CD4-positive, alpha-beta memory T cell (primary cell): Measurements from ENCODE around the gene LHX4. TPM values are rescaled to one million over a fixed set of nuclear protein-coding genes. Genes with fewer than 3 reads are reported as not detected.

Experiments used
- CTCF ChIA-PET: fragments of 350-600 bp; sonication (Branson Sonifier 250); formaldehyde crosslinking; loops from one replicate; lab custom pipeline; 2021; ENCODE audit warnings: inconsistent platforms; ENCODE audit not compliant: partially characterized antibody; lab: Charles Lee
- POLR2A ChIA-PET: fragments of 350-600 bp; sonication (Branson Sonifier 250); formaldehyde crosslinking; loops from one replicate; lab custom pipeline; 2021; ENCODE audit not compliant: partially characterized antibody; lab: Charles Lee
- DNase-seq, 5 donors: peaks; one replicate each; pipeline versions ENCODE4 v3.0.0 to v3.0.0-alpha.2; 2020 to 2022; ENCODE audit warnings: mixed read lengths in 1 of 5
- H3K27ac ChIP-seq: one replicate; pipeline ENCODE4 v1.7.0; 2013; ENCODE audit warnings: low read depth, low read length
- H3K27me3 ChIP-seq: 2 replicates; pipeline ENCODE4 v1.7.0; 2013; ENCODE audit warnings: mild to moderate bottlenecking, low read length, moderate library complexity; ENCODE audit not compliant: insufficient read depth
- H3K36me3 ChIP-seq: 2 replicates; pipeline ENCODE4 v1.7.0; 2013; ENCODE audit warnings: mild to moderate bottlenecking, low read length, moderate library complexity; ENCODE audit not compliant: insufficient read depth
- H3K4me1 ChIP-seq: 2 replicates; pipeline ENCODE4 v1.7.0; 2013; ENCODE audit warnings: mild to moderate bottlenecking, low read length, moderate library complexity; ENCODE audit not compliant: insufficient read depth
- H3K4me3 ChIP-seq, 2 donors: one replicate each; pipeline ENCODE4 v1.7.0; 2013; ENCODE audit warnings: low read length in 2 of 2, mild to moderate bottlenecking in 1 of 2
- H3K9me3 ChIP-seq, 2 donors: one replicate each; pipeline ENCODE4 v1.7.0; 2013; ENCODE audit warnings: low read length in 2 of 2, control low read depth in 1 of 2; ENCODE audit not compliant: control insufficient read depth in 1 of 2
- H3K27ac Mint-ChIP-seq, 7 donors: one replicate each; pipeline ENCODE4 v1.8.0; 2020 to 2021; ENCODE audit warnings: mixed read lengths in 7 of 7, mild to moderate bottlenecking in 6 of 7, inconsistent platforms in 3 of 7, moderate library complexity in 3 of 7
- H3K27me3 Mint-ChIP-seq, 2 donors: one replicate each; pipeline ENCODE4 v1.8.0; 2020 to 2021; ENCODE audit warnings: mixed read lengths in 2 of 2
- H3K36me3 Mint-ChIP-seq, 2 donors: one replicate each; pipeline ENCODE4 v1.8.0; 2020 to 2021; ENCODE audit warnings: mixed read lengths in 2 of 2, inconsistent platforms in 1 of 2, mild to moderate bottlenecking in 1 of 2
- H3K4me1 Mint-ChIP-seq, 4 donors: one replicate each; pipeline ENCODE4 v1.8.0; 2020 to 2021; ENCODE audit warnings: mixed read lengths in 4 of 4, mild to moderate bottlenecking in 1 of 4
- H3K4me3 Mint-ChIP-seq, 8 donors: one replicate each; pipeline ENCODE4 v1.8.0; 2020 to 2021; ENCODE audit warnings: mixed read lengths in 8 of 8, mild to moderate bottlenecking in 7 of 8, moderate library complexity in 6 of 8, inconsistent platforms in 3 of 8
- H3K9me3 Mint-ChIP-seq, 8 donors: one replicate each; pipeline ENCODE4 v1.8.0; 2020 to 2021; ENCODE audit warnings: mixed read lengths in 8 of 8, mild to moderate bottlenecking in 5 of 8, inconsistent platforms in 3 of 8, moderate library complexity in 1 of 8
- intact Hi-C: fragments of 100-400 bp; cut with micrococcal nuclease; formaldehyde crosslinking; loops from one replicate; pipeline ENCODE4 v1.15.1; 2023
- polyA plus RNA-seq, 2 donors: library from polyadenylated mRNA; unstranded; fragments of 300-500 nt; fragmentation: Illumina TruSeq; gene quantifications; one replicate each; pipeline ENCODE4 v1.2.3, GENCODE V29; 2021
- total RNA-seq, 2 experiments: library from RNA; stranded (reverse); gene quantifications; one replicate each; pipeline ENCODE4 v1.2.3, GENCODE V29; 2021

The LHX4 gene
- total and polyA plus RNA-seq, 4 experiments from 2014 or later = 0.25 TPM; not detected in 3

DNA sequence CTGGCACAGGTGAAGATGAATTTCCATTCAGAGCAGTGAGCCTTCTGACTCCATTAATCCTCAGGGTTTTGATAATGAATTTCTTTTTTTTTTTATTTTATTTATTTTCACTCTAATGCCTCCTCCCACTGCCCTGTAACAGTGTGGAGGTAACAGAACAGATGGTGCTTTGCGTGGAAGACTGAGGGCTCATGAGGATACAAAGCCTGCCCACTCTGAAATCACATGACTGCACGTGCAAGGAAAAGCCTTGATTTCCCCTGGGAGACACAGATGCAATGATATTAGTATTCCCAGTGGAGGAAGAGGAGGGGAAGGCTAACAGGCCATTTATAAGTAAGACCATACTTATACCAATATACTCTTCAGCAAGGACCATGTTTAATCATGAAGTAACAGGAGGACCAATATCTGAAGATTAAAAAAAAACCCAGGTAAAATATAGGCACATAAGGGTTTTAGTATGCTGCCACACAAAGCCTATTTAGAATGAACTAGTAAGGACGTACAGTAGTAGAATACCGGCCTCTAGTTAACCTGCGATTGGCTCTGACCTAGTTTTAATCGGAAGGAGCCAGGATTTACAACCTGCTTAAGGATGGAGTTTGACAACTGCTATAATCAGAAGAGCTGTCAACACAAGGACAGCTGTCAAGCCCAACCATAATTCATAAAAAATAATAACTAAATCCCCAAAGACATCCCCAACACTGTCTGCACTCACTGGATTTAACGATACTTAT, 69.6 kb downstream of the LHX4 start:
- no peaks in the 10 kb centered on the region for H3K9me3 ChIP-seq
- peaks cover 8 to 18% of the 10 kb centered on the region in 2 donors for H3K36me3 Mint-ChIP-seq
- intact Hi-C loops = no loop called here

DNA sequence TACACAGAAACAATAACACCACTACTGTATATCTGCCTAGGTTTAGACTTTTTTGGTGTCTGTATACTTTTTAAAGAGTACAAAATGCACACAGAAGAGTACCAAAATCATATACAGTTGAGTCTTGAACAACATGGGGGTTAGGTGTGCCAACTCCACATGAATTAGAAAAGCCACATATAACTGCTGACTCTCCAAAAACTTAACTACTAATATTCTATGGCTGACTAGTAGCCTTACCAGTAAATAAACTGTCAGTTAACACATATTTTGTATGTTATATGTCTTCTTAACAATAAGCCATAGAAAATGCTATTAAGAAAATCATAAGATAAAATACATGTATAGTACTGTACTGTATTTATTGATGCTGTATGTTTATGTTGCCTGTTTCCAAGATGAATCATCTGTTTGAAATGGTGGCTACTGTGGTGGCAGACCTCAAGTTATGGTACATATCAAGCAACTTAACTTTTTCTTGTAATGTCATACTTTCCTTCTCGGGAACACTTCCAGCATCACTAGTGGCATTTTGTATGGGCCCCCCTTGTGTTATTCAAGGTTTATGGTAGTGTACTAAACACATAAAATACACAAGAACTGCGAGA, 71.2 kb downstream of the LHX4 start:
- no peak overlapping the region for H3K4me3 Mint-ChIP-seq
- H3K27me3 Mint-ChIP-seq = no peaks in the 10 kb centered on the region
- Histone ChIP-seq H3K4me1 (no peaks in the 10 kb centered on the region), H3K36me3 (no peaks in the 10 kb centered on the region), H3K27ac (no peak overlapping the region), H3K27me3 (no peaks in the 10 kb centered on the region), H3K4me3 (no peak overlapping the region), H3K9me3 (no peaks in the 10 kb centered on the region)
- intact Hi-C loops = no loop called here
- peaks cover 2 to 10% (median 6%) of the 10 kb centered on the region in 4 donors for H3K4me1 Mint-ChIP-seq
- no peak for DNase-seq
- CTCF ChIA-PET = interaction anchor here (0.7 kb wide), 1 partner anchor 15 kb away, joined by 4 read pairs; no protein-coding TSS in a partner anchor
- H3K27ac Mint-ChIP-seq = no peak overlapping the region
- POLR2A ChIA-PET = no interaction called here
- H3K9me3 Mint-ChIP-seq = peaks cover 0 to 2% (median under 1%) of the 10 kb centered on the region in 8 donors
- peaks cover 7 to 12% of the 10 kb centered on the region in 2 donors for H3K36me3 Mint-ChIP-seq

More for the DNA sequence above, 69.6 kb downstream of the LHX4 start:
- Mint-ChIP-seq H3K4me3 (no peak overlapping the region), H3K27me3 (no peaks in the 10 kb centered on the region), H3K4me1 (peaks cover 6 to 17% (median 8%) of the 10 kb centered on the region in 4 donors), H3K9me3 (no peaks in the 10 kb centered on the region), H3K27ac (no peak overlapping the region)
- no peak overlapping the region for H3K27ac ChIP-seq
- H3K4me3 ChIP-seq = no peak overlapping the region
- CTCF ChIA-PET = no interaction called here
- H3K4me1 ChIP-seq = no peaks in the 10 kb centered on the region
- POLR2A ChIA-PET = no interaction called here
- H3K36me3 ChIP-seq = no peaks in the 10 kb centered on the region
- no peak for DNase-seq
- H3K27me3 ChIP-seq = no peaks in the 10 kb centered on the region

DNA sequence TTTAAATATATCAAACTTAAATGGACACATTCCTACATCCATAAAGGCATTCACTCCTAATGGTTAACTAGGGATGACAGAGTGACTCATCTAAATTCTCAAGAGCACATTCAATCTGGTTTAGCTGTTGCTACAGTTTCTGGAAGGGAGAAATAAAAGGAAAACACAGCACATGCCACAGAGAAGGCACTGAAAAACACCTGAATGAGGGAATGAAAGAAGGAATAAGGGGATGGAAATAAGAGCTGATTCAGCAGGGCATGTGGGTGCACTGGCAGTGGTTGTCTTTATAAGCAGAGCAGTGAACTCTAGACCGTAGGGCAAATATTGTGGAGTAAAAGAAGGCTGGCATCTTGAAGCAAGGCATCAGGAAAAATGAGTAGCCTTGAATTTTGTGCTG, 79.3 kb downstream of the LHX4 start:
- H3K36me3 Mint-ChIP-seq = peaks cover 52 to 54% of the 10 kb centered on the region in 2 donors
- peaks cover 0 to 3% (median under 1%) of the 10 kb centered on the region in 4 donors for H3K4me1 Mint-ChIP-seq
- H3K9me3 Mint-ChIP-seq = peaks cover 8 to 19% (median 10%) of the 10 kb centered on the region in 8 donors
- CTCF ChIA-PET = no interaction called here
- H3K4me3 ChIP-seq = no peak overlapping the region
- peak overlapping the region in 1 of 7 donors; percentile 38 for H3K27ac Mint-ChIP-seq
- no peak overlapping the region for H3K27ac ChIP-seq
- no peaks in the 10 kb centered on the region for H3K36me3 ChIP-seq
- POLR2A ChIA-PET = no interaction called here
- no peaks in the 10 kb centered on the region for H3K4me1 ChIP-seq
- DNase-seq = no peak
- H3K9me3 ChIP-seq = no peaks in the 10 kb centered on the region
- H3K27me3 Mint-ChIP-seq = no peaks in the 10 kb centered on the region
- H3K4me3 Mint-ChIP-seq = no peak overlapping the region
- H3K27me3 ChIP-seq = no peaks in the 10 kb centered on the region
- intact Hi-C loops = no loop called here

DNA sequence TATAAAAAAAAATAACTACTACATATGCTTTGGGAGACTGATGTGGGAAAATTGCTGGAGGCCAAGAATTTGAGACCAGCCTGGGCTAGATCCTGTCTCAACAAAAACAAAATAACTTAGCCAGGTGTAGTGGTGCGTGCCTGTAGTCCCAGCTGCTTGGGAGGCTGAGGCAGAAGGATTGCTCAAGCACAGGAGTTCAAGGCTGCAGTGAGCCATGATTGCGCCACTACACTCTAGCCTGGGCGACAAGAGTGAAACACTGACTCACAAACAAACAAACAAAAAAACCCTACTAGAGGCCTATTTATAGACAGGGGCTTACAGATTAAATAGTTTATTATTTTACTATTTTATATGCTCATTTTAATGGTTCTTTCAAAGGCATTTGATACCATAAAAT, 80.0 kb downstream of the LHX4 start:
- no peak overlapping the region for H3K27ac ChIP-seq
- Mint-ChIP-seq H3K4me1 (peaks cover 0 to 3% (median under 1%) of the 10 kb centered on the region in 4 donors), H3K4me3 (no peak overlapping the region), H3K9me3 (peaks cover 8 to 19% (median 10%) of the 10 kb centered on the region in 8 donors), H3K27me3 (no peaks in the 10 kb centered on the region), H3K27ac (no peak overlapping the region), H3K36me3 (peaks cover 52 to 56% of the 10 kb centered on the region in 2 donors)
- H3K4me3 ChIP-seq = no peak overlapping the region
- H3K36me3 ChIP-seq = no peaks in the 10 kb centered on the region
- intact Hi-C loops = no loop called here
- no peaks in the 10 kb centered on the region for H3K9me3 ChIP-seq
- POLR2A ChIA-PET = no interaction called here
- no peaks in the 10 kb centered on the region for H3K27me3 ChIP-seq
- H3K4me1 ChIP-seq = no peaks in the 10 kb centered on the region
- CTCF ChIA-PET = no interaction called here
- no peak for DNase-seq

DNA sequence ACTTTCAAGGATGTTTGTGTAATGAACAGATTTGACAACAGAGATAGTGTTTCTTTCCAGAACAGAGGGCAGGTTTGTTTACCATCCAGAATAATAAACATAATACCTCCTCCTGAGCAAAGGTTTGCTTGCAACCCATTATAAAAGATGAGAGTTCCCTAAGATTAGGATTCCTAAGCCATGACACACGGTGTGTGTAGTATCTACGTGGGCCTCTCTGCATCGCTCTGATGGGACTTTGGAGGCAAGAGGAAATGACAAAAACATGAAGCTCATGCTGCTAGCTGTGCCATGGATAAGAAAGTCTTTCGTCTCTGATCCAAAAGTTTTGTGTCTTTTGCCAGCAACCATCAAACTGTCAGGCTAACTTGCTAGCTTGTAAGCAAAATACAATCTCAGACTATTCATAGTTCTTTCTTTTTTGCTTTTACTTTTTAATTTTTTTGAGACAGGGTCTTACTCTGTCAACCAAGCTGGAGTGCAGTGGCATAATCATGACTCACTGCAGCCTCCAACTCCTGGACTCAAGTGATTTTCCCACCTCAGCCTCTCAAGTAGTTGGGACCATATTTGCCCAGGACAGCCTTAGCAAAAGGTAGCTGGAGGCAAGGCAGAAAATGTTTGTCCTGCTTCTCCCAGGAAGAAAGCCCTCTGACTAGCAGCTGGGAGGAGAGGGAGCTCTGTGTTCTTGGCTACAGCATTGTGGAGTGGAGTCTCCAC, 81.1 kb downstream of the LHX4 start:
- Mint-ChIP-seq H3K27me3 (no peaks in the 10 kb centered on the region), H3K4me1 (peaks cover 0 to 3% (median under 1%) of the 10 kb centered on the region in 4 donors), H3K36me3 (peaks cover 51 to 52% of the 10 kb centered on the region in 2 donors), H3K4me3 (no peak overlapping the region), H3K27ac (no peak overlapping the region), H3K9me3 (peaks cover 7 to 19% (median 10%) of the 10 kb centered on the region in 8 donors)
- DNase-seq = no peak
- Histone ChIP-seq H3K4me1 (no peaks in the 10 kb centered on the region), H3K27ac (no peak overlapping the region), H3K36me3 (no peaks in the 10 kb centered on the region), H3K4me3 (no peak overlapping the region), H3K27me3 (no peaks in the 10 kb centered on the region), H3K9me3 (no peaks in the 10 kb centered on the region)
- intact Hi-C loops = no loop called here
- ChIA-PET CTCF (no interaction called here), POLR2A (no interaction called here)

DNA sequence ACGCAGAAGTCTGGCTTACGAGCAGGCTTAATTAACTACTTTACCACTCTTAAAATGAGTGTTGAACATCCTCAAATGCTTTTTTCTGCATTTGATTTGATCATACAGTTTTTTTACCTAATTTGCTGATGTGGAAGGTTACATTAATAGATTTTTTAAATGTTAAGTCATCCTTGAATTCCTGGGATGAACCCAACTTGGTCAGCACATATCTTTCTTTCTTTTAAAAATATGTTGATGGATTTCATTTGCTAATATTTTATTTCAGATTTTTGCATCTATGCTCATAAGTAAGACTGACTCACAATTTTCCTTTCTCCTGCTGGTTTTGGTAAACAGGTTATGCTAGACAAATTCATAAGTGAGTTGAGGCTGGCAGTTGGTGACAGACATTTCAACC, 82.9 kb downstream of the LHX4 start:
- H3K27ac Mint-ChIP-seq = no peak overlapping the region
- Histone ChIP-seq H3K27ac (no peak overlapping the region), H3K36me3 (no peaks in the 10 kb centered on the region), H3K4me1 (no peaks in the 10 kb centered on the region), H3K9me3 (no peaks in the 10 kb centered on the region), H3K4me3 (no peak overlapping the region), H3K27me3 (no peaks in the 10 kb centered on the region)
- CTCF ChIA-PET = interaction anchor here (0.7 kb wide), 1 partner anchor 14 kb away, joined by 3 read pairs; no protein-coding TSS in a partner anchor
- intact Hi-C loops = no loop called here
- H3K27me3 Mint-ChIP-seq = no peaks in the 10 kb centered on the region
- no peak overlapping the region for H3K4me3 Mint-ChIP-seq
- peaks cover 0 to 11% (median 2%) of the 10 kb centered on the region in 8 donors for H3K9me3 Mint-ChIP-seq
- POLR2A ChIA-PET = no interaction called here
- H3K36me3 Mint-ChIP-seq = peaks cover 39 to 43% of the 10 kb centered on the region in 2 donors
- DNase-seq = no peak
- peaks cover 0 to 4% (median 2%) of the 10 kb centered on the region in 4 donors for H3K4me1 Mint-ChIP-seq

DNA sequence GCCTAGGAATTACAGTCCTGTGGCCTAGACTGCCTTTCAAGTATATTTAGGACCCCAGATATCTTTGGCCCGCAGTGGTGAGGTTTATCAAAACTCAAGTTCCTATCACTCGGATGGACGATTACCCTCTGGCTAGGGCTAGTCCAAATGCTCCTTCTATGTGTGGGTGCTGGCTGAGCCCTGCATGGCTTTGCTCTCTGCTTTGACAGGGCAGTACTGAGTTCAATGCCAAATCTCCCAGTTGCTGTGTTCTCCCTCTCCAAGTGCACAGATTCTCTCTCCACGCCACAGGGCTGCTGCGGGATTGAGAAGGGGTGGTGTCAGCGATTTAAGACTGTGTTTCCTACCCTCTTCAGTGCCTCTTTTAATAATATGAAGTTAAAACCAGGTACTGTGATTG, 97.0 kb downstream of the LHX4 start:
- H3K27me3 Mint-ChIP-seq = no peaks in the 10 kb centered on the region
- CTCF ChIA-PET = interaction anchor here (0.7 kb wide), 1 partner anchor 14 kb away, joined by 3 read pairs; no protein-coding TSS in a partner anchor

More for the DNA sequence above, 97.0 kb downstream of the LHX4 start:
- Histone ChIP-seq H3K4me3 (no peak overlapping the region), H3K9me3 (no peaks in the 10 kb centered on the region), H3K27ac (no peak overlapping the region), H3K4me1 (no peaks in the 10 kb centered on the region), H3K36me3 (no peaks in the 10 kb centered on the region), H3K27me3 (no peaks in the 10 kb centered on the region)
- POLR2A ChIA-PET = no interaction called here
- Mint-ChIP-seq H3K4me3 (no peak overlapping the region), H3K9me3 (peaks cover 0 to 19% (median 9%) of the 10 kb centered on the region in 8 donors), H3K4me1 (no peaks in the 10 kb centered on the region), H3K36me3 (peaks cover 5 to 23% of the 10 kb centered on the region in 2 donors), H3K27ac (no peak overlapping the region)
- intact Hi-C loops = no loop called here
- no peak for DNase-seq
